HTERT RPE-1 (cell line): ENCODE results near the gene ADAM30.
"Not testable (repeated sequence)": the region's sequence is repeated elsewhere in the genome, so short reads cannot be mapped to it uniquely, and the experiment has no call there.

Source experiments
- in situ Hi-C: fragments of 300-500 bp; cut with MboI; formaldehyde crosslinking; loops from 4 replicates; pipeline ENCODE4 v1.14.3; 2020; ENCODE audit warnings: low sequenced_read_pairs

ADAM30 gene

GRCh38 chr1:119879510-119880434 is 16.5 kb downstream of the ADAM30 start:
- in situ Hi-C loops: no loop called here

DNA sequence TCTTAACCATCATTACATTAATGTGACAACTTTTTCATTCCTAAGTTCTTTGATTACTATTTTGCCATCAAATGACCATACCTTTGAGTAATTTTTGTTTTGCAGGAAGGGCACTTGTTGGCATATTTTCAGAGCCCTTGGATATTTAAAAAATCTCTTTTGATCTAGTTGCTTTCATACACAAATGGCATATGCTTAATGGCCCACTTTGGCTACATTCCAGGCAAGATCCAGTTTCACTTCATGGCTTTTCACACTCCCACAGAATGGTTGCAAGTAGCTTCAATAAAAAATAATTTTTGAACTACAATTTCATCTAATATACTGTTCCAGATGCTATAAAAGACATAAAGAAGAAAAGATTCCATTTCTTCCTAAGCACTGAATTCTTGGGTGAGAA is 18.1 kb downstream of the ADAM30 start:
- in situ Hi-C loops: no loop called here

- in situ Hi-C loops: no loop called here
Observed at GRCh38 chr1:119874186-119874585, 22.1 kb downstream of the ADAM30 start.

GRCh38 chr1:119873135-119874015 is 22.9 kb downstream of the ADAM30 start:
- in situ Hi-C loops: no loop called here

GRCh38 chr1:119871881-119872280 is 24.4 kb downstream of the ADAM30 start:
- in situ Hi-C loops: no loop called here

DNA sequence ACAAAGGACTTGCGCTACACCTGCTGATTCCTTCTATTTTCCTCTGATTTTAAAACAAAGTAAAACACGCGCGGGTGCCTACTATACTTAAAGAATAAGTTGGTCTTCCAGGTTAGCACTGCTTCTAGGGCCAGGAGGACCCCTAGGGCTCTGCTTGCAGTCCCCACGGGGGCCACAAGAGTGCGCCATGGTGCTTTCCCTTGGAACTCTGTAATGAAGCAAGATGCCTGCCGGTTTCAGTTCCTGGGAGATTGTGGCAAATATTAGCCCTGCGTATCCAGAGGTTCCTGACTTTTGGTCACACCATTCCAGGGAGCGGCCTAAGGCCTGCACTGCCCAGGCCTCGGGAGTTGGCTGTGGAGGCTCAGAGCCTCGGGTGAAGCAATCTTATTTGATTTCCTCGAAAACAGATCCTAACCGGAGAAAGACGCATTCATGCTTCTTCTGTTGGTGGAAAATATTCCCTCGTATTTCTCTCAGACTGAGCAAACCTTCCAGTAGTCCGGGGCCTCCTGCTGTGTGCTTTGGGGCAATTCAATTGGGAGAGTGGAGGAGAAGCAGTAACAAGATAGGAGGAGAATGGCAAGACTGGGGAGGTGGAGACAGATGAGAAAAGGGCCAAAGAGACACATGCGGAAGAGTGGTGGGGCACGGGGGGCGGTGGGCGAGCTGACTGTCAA is 25.3 kb downstream of the ADAM30 start:
- in situ Hi-C loops: no loop called here

DNA sequence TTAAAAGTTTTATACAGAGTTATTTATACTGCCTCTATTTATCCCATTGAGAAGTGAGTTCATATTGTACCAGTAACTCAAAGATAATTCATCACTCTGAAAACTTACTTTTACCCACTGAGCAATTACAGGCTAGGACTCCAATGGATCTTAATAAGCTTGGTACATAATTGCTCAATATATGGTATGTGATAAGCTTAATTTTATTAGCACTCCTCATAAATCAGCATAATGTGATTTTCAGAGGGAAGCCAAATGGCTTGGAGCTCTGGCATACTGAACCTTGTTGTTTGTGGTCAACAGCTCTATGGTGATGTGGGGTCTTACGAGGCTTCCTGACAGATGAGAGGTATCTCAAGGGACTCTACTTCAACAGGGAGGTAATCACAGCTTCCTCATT is 26.3 kb downstream of the ADAM30 start:
- in situ Hi-C loops: no loop called here

GRCh38 chr1:119868176-119868575 is 28.1 kb downstream of the ADAM30 start:
- in situ Hi-C loops: no loop called here

- in situ Hi-C loops: no loop called here
Observed at GRCh38 chr1:119866451-119866850, 29.9 kb downstream of the ADAM30 start.

- in situ Hi-C loops: no loop called here
Observed at GRCh38 chr1:119865627-119866026, 30.7 kb downstream of the ADAM30 start.

DNA sequence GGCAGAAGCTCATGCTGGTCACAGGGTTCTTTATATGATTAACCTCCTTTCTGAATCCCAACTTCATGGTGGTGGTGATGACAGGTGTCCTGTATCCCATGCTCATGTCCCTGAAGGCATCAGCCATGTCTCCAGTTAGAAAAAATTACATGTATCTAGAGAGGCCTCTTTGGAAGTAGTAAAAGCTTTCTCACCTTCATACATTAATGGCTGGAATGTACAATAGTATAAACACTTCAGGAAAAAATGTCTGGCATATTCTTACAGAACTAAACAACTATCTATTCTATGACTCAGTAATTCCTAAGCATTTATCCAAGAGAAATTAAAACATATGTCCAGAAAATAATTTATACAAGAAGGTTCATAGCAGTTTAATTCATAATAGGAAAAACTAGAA is 34.0 kb downstream of the ADAM30 start:
- in situ Hi-C loops: no loop called here

- in situ Hi-C loops: no loop called here
Observed at GRCh38 chr1:119861547-119861946, 34.8 kb downstream of the ADAM30 start.

DNA sequence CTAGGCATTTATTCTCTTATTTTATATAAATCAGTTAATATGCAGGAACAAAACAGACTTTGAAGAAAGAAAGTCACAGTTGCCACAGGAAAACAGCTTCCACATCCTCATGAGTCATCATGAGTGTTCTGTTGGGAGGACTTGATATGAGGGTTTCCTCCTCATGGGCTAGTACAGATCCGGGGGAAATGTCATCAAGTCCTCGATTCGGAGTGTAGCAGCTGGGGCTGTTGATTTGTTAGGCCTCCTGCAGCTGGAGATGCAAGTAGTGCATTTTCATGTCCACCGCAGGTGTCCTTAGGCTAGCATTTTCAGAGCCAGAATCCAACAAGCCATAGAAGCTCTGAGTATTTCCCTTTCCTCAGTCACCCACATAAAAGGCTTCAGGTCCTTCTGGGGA is 36.7 kb downstream of the ADAM30 start:
- in situ Hi-C loops: no loop called here

DNA sequence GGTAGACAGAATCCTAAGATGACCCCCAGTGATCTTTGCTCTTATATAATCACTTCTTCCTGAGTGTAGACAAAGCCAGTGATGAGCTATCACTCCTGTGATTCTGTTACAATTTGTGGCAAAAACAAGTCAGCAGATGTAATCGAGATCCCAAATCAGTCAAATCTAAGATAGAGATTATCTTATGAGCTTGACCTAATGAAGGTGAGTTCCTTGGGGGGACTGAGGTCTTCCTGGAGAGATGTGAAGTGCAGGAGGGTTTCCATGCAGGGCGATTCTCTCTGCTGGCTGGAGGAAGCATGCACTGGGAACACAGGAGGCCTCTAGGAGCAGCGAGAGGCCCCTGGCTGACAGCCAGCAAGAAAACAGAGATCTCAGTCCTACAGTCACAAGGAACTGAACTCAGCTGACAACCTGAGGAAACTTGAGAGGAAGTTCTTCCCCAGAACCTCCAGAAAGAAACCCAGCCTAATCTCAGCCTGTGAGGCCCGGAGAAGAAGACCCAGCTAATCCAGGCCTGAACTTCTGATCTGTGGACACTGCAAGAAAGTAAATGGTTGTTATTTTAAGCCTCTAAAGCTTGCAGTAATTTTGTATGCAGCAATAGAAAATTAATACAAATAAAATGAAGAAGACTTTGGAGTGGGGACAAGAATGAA is 37.6 kb downstream of the ADAM30 start:
- in situ Hi-C loops: not testable (repeated sequence)

DNA sequence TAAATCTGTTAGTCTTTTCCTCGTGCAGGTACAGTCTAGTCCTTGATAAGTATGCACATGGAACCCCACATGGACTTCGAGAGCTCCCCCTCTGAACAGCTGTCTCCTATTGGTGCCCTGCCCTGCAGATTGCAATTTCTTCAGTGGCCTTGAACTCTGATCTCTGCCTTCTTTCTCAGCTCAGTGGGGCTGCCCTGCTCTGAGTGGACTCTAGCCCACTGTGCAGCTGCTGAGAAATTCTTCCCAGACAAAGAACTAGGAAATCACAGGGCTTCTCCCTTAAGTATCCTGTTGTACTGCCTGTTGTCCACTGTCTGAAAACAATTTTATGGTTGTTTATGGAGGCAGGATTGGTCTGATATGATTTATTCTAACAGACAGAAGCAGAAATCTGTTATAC is 38.2 kb downstream of the ADAM30 start:
- in situ Hi-C loops: no loop called here

DNA sequence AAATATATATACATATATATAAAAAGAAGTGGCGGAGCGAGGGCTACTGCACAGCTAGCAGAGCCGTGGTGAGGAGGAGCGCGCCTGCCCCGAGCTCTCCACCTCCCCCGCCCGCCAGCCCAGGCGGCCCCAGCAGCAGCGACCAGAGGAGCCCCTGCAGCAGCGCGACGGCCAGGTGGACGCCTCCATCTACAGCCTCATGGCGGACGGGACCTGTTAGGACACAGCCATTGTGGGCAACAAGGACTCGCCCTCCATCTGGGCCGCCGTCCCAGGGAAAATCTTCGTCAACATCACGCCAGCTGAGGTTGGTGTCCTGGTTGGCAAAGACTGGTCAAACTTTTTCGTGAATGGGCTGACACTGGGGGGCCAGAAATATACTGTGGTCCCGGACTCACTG is 43.2 kb downstream of the ADAM30 start:
- in situ Hi-C loops: no loop called here

DNA sequence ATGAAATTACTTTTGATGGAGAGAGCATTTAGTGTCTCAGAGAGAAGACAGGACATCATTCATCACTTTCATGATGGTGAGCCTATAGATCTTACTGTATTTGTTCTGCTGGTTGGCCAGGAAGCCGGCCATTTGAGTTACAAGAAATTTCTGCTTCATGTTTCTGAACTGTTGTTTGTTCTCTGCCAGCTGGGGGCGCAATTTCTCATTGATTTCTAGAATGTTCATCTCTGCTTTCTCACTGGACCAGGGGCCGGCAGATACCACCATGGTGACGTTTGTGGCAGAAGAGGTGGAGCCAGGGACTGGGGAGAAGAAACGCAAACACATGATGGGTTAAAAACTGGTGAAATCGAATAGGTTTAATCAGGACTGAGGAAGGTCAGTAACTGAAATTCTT is 52.1 kb downstream of the ADAM30 start:
- in situ Hi-C loops: not testable (repeated sequence)
